Stimulated activated CD4-positive, alpha-beta T cell treated with anti-CD3 and anti-CD28 coated beads, TNF-alpha, amount 100 ng/mL, for 4 hours (primary cell): Measurements from ENCODE around the gene VWA8.
"Not testable (repeated sequence)": the region's sequence is repeated elsewhere in the genome, so short reads cannot be mapped to it uniquely, and the experiment has no call there.

Source experiments
- DNase-seq, 3 experiments: peaks; one replicate each; pipeline ENCODE4 v3.0.0-alpha.2; 2020; ENCODE audit warnings: low read depth in 3 of 3

The VWA8 gene

DNA sequence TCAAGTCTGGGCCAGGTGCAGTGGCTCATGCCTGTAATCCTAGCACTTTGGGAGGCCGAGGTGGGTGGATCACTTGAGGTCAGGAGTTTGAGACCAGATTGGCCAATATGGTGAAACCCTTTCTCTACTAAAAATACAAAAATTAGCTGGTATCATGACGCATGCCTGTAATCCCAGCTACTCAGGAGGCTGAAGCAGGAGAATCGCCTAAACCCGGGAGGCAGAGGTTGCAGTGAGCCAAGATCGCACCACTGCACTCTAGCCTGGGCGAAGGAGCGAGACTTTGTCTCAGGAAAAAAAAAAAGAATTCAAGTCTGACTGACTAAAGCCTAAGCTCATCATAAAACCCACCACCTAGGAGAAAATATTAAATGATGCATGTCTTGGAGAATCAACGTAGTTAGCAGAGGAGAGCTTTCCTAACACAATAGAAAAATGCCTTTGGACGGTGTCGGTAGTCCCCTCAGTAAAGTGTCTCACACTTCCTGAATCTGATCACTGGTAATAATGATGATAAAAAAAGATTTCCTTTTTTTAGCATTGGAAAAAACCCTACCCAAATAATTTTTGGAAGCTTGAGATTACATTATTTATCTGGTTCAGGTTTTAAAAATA lies 313.1 kb downstream of the VWA8 start:
- DNase-seq: not testable (repeated sequence)

DNA sequence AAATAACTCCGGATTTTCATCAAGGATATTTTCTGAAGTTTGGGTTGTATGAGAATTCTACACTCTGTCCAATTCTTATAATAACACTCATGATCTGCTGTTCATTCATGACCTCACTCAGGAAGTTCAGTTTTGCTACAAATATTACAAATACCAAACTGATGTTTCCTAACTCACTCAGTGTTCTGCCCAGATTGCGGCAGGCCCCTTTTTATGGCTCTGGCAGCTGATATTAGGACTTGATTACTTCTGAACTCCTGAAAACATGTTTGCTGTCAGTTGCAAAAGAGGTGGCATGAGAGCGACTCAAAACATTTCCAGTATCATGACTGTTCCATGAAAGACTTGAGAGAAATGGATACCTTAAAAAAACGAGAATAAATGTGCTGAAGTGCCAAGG lies 315.6 kb downstream of the VWA8 start:
- no peak for DNase-seq

DNA sequence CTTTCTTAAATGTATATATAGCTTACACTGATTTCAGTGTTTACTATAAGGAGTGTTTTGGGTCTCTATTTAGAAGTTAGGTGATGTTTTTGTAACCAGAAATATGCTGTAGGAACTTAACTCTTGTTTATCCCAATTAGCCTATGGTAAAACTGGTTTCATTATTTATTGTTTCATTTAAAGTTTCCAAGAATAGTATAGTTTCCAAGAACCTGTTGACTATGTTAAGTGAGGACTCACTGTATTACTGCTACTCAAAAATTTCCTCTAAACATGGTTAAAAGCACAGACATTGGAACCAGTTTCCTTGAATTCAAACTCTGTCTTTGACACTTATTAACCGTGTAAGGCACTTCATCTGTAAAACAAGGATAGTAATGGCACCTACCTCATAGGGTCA lies 316.2 kb downstream of the VWA8 start:
- DNase-seq: no peak

DNA sequence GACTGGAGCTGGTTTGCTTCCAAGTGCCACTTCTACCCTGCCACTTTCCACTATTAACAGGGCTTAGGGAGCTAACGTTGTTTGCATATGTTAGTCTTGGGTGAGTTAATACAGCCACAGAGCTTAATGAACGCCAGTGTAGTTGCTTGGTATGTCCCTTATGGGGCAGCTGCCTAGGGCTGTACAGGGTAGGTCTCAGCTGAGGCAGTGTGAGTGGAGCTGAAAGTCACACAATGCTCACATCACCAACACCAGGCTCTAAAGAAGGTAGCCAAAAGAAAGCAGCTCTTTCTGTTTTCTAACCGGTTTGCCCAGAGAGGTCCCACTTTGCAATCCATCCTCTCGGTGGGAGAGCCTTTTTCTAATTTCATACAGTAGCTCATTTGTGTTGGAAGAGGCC lies 317.4 kb downstream of the VWA8 start:
- no peak for DNase-seq

DNA sequence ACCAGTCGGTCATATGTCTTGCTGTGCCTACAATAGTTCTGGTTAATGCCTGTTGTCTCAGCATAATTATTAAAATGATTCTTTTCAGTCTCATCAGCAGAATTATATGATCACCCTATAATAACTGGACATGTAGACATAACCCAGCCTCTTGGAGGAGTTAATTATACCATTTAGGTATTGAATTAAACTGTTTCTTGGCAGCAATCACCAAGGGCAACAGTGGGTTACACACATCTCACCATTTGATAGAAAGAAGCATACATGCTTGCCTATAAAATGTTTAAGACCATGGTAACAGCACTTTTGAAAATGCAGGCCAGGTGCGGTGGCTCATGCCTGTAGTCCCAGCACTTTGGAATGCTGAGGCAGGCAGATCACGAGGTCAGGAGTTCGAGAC lies 318.9 kb downstream of the VWA8 start:
- no peak for DNase-seq

DNA sequence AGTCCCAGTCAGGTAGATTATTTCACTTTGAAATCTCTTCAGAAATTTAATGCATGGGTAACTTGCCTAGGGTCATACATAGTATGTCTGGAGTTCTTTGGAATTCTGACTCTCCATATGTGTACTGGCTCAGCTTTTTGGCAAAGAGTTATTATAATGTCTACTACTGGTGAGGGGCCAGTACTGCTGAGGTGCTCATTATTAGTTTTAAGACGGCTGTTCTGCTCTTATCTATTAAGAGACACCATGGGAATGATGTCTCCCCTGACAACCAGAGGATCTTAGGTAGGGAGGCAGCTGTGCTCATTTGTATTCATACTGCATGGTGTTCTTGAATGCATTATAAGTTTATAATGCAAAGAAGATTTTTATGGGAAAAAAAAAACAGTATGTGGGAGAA lies 319.5 kb downstream of the VWA8 start:
- DNase-seq: no peak

DNA sequence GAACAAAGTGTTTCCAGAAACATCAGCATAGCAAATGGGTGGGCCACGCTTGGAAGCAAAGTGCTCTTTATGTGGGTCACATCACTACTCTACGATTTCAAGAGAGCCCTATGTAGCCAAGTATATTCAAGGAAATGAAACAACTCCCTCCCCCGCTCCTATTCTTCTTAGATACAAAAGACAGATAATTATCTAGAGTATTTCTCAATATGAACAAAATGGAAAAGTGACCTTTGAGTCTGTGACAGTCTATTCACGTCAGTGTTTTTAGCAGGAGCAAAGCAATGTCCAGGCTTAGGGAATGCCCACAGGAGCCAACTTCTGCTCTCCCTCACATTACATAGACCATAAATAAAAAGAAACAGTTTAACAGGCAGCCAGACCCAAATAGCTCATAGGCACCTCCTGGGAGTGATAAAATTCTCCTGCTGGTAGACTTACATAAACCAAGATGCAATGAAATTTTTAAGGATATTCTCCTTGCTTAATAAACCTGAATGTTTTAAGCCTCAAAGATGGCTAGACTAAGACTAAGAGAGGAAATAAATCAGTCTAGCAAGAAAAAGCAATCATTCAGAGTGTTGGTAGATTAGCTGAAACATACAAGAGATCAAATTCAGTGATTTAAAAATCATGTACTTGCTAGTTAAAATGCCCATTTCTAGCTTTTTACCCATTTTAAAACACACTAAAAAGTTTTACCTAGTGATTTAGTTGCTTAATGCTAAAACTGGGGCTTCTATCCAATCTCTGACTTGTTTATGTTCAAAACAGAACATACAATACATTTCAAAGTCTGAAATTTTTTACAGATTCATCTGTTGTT lies 320.7 kb downstream of the VWA8 start:
- no peak for DNase-seq

DNA sequence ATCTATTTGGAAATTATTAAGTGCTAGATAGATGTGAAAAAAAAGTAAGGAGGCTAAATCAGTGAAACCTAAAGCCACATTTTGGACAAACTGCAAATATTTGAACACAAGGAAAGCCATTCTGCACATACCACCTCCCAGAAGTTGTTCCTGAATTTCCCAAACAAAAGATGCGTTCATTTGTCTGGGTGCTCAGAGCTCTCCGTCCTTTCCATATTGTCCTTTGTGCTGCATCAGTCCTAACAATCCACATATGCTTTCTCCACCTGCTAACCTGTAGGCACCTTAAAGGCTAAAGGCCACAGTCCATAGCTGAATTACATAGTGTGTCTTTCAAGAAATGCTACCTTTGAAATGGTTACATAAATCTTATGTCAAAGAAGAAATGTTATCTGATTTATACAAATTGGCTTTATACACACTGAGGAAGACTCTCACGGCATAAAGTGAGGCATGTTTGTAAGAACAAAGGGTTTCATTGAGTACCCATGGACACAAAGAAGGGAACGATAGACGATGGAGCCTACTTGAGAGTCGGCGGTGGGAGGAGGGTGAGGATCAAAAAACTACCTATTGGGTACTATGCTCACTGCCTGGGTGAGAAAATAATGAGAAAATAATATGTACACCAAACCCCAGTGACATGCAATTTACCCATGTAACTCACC lies 321.5 kb downstream of the VWA8 start:
- DNase-seq: no peak

DNA sequence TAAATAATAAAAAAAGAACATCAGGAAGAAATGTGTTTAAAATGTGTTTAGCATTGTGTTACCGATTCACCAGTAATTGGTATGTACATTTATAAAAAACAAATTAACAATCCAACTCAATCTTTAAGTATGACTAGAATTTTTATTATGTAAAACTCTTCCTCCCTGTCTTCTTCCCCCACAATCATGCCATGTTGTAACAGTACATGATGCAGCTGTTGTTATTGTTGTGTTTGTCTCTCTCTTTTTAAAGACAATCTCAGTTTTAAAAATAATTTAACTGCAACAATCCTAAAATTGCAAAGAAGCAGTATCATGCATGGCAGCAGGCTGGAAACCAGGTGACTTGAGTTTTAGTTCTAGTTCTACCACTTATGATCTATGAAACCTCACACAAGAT lies 323.3 kb downstream of the VWA8 start:
- no peak for DNase-seq

DNA sequence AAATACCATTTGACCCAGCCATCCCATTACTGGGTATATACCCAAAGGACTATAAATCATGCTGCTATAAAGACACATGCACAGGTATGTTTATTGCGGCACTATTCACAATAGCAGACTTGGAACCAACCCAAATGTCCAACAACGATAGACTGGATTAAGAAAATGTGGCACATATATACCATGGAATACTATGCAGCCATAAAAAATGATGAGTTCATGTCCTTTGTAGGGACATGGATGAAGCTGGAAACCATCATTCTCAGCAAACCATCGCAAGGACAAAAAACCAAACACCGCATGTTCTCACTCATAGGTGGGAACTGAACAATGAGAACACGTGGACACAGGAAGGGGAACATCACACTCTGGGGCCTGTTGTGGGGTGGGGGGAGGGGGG lies 323.9 kb downstream of the VWA8 start:
- not testable (repeated sequence) for DNase-seq

DNA sequence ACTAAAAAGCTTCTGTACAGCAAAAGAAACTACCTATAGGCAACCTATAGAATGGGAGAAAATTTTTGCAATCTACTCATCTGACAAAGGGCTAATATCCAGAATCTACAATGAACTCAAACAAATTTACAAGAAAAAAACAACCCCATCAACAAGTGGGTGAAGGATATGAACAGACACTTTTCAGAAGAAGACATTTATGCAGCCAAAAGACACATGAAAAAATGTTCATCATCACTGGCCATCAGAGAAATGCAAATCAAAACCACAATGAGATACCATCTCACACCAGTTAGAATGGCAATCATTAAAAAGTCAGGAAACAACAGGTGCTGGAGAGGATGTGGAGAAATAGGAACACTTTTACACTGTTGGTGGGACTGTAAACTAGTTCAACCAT lies 324.3 kb downstream of the VWA8 start:
- not testable (repeated sequence) for DNase-seq

DNA sequence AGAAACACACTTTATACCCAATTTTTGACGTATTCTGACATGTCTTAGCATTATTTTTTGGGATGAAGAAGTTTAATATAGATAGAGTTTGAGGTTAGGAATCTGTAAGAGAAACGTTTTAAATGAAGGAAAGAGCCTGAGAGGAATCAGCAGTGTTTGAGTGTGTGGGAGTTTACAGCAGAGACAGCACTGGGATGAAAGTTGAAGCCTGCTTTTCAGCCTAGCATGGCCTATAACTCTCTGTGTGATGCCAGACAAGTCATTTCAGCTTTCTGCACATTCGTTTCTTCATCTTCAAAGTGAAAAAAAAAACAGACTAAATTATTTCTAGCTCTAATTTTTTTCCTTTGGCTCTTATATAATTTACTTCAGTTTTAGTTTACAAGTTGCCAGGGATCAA lies 326.5 kb downstream of the VWA8 start:
- DNase-seq: no peak

DNA sequence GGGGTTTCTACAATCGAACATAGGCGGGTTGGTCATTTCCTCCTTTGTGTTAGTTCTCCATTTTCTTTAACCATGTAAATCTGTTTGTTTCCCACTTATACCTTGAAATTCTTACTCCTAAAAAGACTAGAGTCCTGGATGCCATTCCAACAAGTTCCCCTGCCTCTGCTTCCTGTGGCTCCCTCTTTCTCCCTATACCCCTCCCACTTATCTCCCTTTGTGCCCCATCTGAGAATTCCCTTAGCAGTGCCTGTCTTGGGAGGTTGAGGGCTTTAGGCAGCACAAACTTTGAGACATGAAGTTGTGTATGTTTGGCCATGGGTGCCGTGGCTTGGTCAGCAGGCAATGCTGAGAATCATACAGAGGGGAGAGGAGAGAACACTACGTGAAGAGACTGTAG lies 327.1 kb downstream of the VWA8 start:
- no peak for DNase-seq

DNA sequence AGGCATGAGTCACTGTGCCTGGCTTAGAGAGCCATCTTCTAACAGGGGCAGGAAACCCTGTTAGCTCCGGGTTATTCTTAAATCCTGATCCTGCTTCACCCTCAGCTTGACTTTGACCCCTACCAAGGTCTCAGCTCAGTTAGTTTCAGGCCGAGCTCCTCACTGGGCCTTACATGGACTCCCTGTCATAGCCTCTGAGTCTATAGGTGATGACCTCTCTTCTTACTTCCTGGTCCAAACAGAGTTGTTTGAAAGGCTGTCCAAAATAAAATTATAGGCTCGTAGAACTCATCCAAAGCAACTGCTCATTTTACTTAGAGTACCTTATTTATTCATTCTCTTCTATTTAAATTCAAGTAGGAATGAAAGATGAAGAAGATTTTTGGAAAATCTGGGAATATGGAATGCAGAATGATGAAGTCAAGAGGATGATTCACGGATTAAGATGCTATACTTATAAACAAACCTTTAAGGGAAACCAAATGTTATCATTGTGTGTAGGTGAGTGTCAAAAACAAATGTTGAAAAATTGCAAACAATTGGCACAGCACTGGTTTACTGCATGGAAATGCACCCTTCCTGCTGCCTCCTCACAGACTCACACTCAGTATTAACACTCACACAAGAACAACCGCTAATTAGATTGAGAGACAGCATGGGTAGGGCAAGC lies 329.5 kb downstream of the VWA8 start:
- no peak for DNase-seq

DNA sequence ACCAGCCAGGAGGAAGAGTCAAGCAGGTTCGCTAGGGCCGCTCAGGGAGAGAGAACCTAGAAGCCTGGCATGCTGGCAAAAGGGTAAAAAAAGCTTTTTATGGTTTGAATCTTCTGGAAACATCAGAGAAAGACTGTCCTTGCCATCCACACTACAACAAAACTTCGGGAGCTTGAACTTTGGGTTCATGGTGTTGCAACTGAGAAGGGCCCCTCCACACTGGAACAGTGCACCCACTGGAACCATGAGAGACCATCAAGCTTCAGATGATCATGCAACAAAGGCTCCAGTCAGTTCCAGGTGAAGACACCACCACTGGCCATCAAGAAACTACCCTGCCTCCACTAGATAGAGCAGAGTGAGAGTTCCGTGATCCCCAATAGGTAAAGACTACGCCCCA lies 333.5 kb downstream of the VWA8 start:
- DNase-seq: no peak

DNA sequence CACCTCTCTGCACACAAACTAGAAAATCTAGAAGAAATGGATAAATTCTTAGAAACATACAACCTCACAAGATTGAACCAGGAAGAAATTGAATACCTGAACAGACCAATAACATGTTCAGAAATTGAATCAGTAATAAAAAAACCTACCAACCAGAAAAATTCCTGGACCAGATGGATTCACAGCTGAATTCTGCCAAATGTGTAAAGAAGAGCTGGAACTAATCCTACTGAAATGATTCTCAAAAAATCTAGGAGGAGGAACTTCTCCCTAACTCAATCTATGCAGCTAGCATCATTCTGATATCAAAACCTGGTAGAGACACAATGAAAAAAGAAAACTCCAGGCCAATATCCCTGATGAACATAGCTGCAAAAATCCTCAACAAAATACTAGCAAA lies 336.9 kb downstream of the VWA8 start:
- no peak for DNase-seq

DNA sequence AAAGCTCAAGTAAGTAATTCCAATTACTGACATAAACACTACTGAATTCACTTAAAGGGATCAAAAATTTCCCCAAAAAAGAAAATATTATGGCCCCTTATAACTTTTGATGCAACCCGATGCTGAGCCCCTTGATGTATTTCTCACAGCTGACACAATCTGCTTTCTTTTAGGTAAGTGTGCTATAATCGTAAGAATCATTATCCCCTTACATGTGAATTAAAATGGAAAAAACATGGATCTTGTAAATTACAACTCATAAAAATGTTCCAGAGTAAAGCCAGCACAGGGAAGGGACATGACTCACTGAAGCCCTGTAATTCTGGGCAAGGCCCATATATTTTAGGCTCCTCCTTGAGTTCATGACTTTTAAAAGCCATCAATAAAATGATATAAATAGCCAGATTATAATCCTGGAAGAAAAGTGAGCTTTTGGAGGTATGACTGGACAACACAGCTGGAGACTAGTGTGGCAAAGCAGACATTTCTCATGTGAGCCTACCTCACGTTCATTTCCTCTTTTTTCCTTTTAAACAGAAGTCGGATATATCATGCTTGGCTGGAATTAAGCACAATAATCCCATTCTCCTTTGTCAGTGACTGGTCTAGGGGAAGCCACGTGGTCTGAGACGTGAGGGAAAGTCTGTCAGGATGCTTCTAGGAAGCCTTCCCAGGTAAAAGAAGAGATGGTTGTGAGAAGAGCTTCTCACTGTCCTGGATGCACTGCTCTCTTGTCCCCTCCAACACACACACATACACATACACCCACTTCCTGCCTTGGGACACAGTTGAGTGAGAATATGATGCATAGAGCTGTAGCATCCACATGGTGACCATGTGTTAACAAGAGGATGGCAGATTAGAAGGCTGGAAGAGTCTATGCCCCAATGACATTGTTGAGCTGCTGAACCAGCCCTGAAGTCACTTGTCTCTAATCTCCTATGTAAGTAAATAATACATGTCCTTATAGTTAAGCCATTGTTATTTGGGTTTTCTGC lies 338.2 kb downstream of the VWA8 start:
- DNase-seq: no peak

DNA sequence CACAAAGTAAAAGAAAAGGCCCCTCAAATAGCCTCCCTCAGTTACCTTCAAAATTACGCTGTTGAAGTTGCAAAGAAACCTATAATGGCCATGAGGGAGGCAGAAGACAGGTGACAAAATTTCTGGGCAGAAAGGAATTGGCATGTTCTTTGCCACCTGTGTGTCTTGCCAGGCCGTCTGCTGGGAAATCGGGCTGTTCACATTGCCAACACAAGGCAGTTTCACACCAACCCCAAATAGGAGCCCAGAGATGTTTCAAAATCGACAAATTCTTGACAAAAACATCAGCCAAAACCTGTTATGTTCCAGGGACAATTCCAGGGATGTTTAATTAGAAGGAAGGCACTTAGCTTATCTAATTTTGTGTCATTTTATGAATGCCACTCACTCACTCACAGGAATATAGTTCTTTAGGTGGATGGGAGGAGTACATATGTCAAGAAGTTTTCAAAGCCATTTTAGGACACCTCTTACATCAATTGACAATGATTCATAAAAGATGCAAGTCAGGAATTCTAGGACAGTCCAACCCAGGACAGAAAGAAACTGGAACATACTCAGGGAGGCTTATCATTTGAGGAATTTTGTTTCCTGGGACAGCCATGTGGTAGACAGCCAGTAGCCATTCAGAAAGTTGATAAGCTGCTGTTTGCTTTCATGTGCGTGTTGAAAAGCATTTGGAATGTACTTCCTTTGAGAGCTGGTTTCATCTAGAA lies 339.0 kb downstream of the VWA8 start:
- no peak for DNase-seq

DNA sequence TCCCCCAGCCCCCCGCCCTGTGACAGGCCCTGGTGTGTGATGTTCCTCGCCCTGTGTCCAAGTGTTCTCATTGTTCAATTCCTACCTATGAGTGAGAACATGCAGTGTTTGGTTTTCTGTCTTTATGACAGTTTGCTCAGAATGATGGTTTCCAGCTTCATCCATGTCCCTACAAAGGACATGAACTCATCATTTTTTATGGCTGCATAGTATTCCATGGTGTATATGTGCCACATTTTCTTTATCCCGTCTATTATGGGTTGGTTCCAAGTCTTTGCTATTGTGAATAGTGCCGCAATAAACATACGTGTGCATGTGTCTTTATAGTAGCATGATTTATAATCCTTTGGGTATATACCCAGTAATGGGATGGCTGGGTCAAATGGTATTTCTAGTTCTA lies 343.3 kb downstream of the VWA8 start:
- not testable (repeated sequence) for DNase-seq

DNA sequence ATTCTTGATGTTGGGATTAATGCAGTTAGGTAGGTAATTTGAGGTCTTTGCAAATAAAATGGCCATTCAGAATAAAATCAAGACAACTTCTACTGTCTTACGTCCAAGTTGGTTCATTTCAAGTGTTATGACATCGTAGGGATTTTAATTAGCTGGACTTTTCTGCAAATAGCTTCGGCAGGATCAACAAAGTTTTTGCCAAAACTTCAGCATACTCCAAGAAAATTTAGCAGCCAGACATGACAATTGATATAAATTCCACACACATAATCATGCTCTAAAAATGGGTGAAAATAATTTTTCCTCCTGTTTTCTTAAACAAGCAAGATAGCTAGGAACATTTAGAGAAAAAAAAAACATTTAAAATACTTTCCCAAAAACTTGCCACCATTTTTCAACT lies 344.8 kb downstream of the VWA8 start:
- no peak for DNase-seq

DNA sequence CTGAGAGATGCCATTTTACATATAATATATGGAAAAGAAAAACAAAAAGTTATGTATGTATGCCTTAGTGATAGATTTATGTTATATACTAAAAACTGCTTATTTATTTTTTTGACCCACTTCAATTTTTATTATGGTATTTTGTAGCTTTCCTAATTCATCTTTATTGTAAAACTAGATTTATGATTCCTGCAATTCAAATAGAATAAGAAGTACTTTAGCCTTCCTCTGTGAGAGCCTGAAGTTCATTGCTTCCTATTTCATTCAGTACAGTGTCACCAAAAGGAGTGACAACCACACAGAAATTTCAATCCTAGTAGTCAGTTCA lies 345.4 kb downstream of the VWA8 start:
- DNase-seq: no peak
